ENCODE results near the gene THAP10. TPM values are rescaled to one million over a fixed set of nuclear protein-coding genes. Genes with fewer than 3 reads are reported as not detected.
"Not testable (repeated sequence)": the region's sequence is repeated elsewhere in the genome, so short reads cannot be mapped to it uniquely, and the experiment has no call there.

The THAP10 gene
- total RNA-seq, 1 donor from 2014 or later = not detected

- Mint-ChIP-seq H3K4me1 (no peaks in the 10 kb centered on the region), H3K4me3 (no peak overlapping the region), H3K9me3 (peaks cover 12% of the 10 kb centered on the region), H3K36me3 (ENCODE audit: low read depth) (no peaks in the 10 kb centered on the region), H3K27ac (no peak overlapping the region), H3K27me3 (peaks cover 3% of the 10 kb centered on the region)
- no peak for DNase-seq
- intact Hi-C loops (cut with micrococcal nuclease) = no loop called here
Measured at GRCh38 chr15:70907784-70908471, 15.7 kb upstream of the THAP10 start.

GRCh38 chr15:70906842-70907241 lies 14.6 kb upstream of the THAP10 start:
- Mint-ChIP-seq H3K27me3 (peaks cover 5% of the 10 kb centered on the region), H3K4me3 (no peak overlapping the region), H3K9me3 (peaks cover 12% of the 10 kb centered on the region), H3K36me3 (ENCODE audit: low read depth) (no peaks in the 10 kb centered on the region), H3K4me1 (no peaks in the 10 kb centered on the region), H3K27ac (no peak overlapping the region)
- intact Hi-C loops (cut with micrococcal nuclease) = no loop called here
- DNase-seq = no peak

- H3K4me1 Mint-ChIP-seq = no peaks in the 10 kb centered on the region
- no peak overlapping the region for H3K4me3 Mint-ChIP-seq
- H3K27me3 Mint-ChIP-seq = peaks cover 20% of the 10 kb centered on the region
- H3K9me3 Mint-ChIP-seq = peaks cover 3% of the 10 kb centered on the region
- H3K36me3 Mint-ChIP-seq (ENCODE audit: low read depth) = no peaks in the 10 kb centered on the region
- H3K27ac Mint-ChIP-seq = no peak overlapping the region
- intact Hi-C loops (cut with micrococcal nuclease) = no loop called here
- DNase-seq = no peak
Measured at GRCh38 chr15:70902107-70902506, 9.9 kb upstream of the THAP10 start.

- intact Hi-C loops (cut with micrococcal nuclease) = no loop called here
- H3K4me1 Mint-ChIP-seq = peaks cover 11% of the 10 kb centered on the region
- peaks cover 64% of the 10 kb centered on the region for H3K27me3 Mint-ChIP-seq
- H3K27ac Mint-ChIP-seq = peak overlapping the region; percentile 55
- DNase-seq = no peak
- no peaks in the 10 kb centered on the region for H3K36me3 Mint-ChIP-seq (ENCODE audit: low read depth)
- peak overlapping the region; percentile 85 for H3K4me3 Mint-ChIP-seq
- H3K9me3 Mint-ChIP-seq = peaks cover 6% of the 10 kb centered on the region
Measured at GRCh38 chr15:70892912-70893560, 803 bp upstream of the THAP10 start.

GRCh38 chr15:70882361-70882760 lies 9.9 kb downstream of the THAP10 start:
- no peak for DNase-seq
- Mint-ChIP-seq H3K4me1 (peaks cover 2% of the 10 kb centered on the region), H3K27ac (no peak overlapping the region), H3K9me3 (no peaks in the 10 kb centered on the region), H3K4me3 (no peak overlapping the region), H3K36me3 (ENCODE audit: low read depth) (no peaks in the 10 kb centered on the region), H3K27me3 (peaks cover 26% of the 10 kb centered on the region)
- intact Hi-C loops (cut with micrococcal nuclease) = no loop called here

GRCh38 chr15:70880781-70881180 lies 11.5 kb downstream of the THAP10 start:
- Mint-ChIP-seq H3K27ac (no peak overlapping the region), H3K9me3 (no peaks in the 10 kb centered on the region), H3K36me3 (ENCODE audit: low read depth) (no peaks in the 10 kb centered on the region), H3K27me3 (peaks cover 34% of the 10 kb centered on the region), H3K4me1 (peaks cover 2% of the 10 kb centered on the region), H3K4me3 (no peak overlapping the region)
- intact Hi-C loops (cut with micrococcal nuclease) = no loop called here
- no peak for DNase-seq

- Mint-ChIP-seq H3K9me3 (no peaks in the 10 kb centered on the region), H3K27me3 (peaks cover 38% of the 10 kb centered on the region), H3K4me3 (no peak overlapping the region), H3K36me3 (ENCODE audit: low read depth) (no peaks in the 10 kb centered on the region), H3K4me1 (peaks cover 2% of the 10 kb centered on the region), H3K27ac (no peak overlapping the region)
- DNase-seq = no peak
- intact Hi-C loops (cut with micrococcal nuclease) = no loop called here
Measured at GRCh38 chr15:70879401-70879800, 12.8 kb downstream of the THAP10 start.

GRCh38 chr15:70876683-70877082 lies 15.6 kb downstream of the THAP10 start:
- intact Hi-C loops (cut with micrococcal nuclease) = no loop called here
- Mint-ChIP-seq H3K27me3 (peaks cover 40% of the 10 kb centered on the region), H3K4me3 (no peak overlapping the region), H3K27ac (no peak overlapping the region), H3K4me1 (no peaks in the 10 kb centered on the region), H3K9me3 (peaks cover 3% of the 10 kb centered on the region), H3K36me3 (ENCODE audit: low read depth) (no peaks in the 10 kb centered on the region)
- DNase-seq = no peak

GRCh38 chr15:70876011-70876410 lies 16.2 kb downstream of the THAP10 start:
- H3K36me3 Mint-ChIP-seq (ENCODE audit: low read depth) = no peaks in the 10 kb centered on the region
- intact Hi-C loops (cut with micrococcal nuclease) = no loop called here
- peaks cover 3% of the 10 kb centered on the region for H3K9me3 Mint-ChIP-seq
- no peaks in the 10 kb centered on the region for H3K4me1 Mint-ChIP-seq
- H3K27me3 Mint-ChIP-seq = peaks cover 40% of the 10 kb centered on the region
- DNase-seq = peak; percentile 26
- no peak overlapping the region for H3K4me3 Mint-ChIP-seq
- H3K27ac Mint-ChIP-seq = no peak overlapping the region

- intact Hi-C loops (cut with micrococcal nuclease) = no loop called here
- Mint-ChIP-seq H3K4me1 (no peaks in the 10 kb centered on the region), H3K27me3 (peaks cover 40% of the 10 kb centered on the region), H3K27ac (no peak overlapping the region), H3K9me3 (peaks cover 3% of the 10 kb centered on the region), H3K36me3 (ENCODE audit: low read depth) (no peaks in the 10 kb centered on the region), H3K4me3 (no peak overlapping the region)
- DNase-seq = no peak
Measured at GRCh38 chr15:70875001-70875782, 17.0 kb downstream of the THAP10 start.

GRCh38 chr15:70873232-70874054 lies 18.8 kb downstream of the THAP10 start:
- H3K4me3 Mint-ChIP-seq = no peak overlapping the region
- intact Hi-C loops (cut with micrococcal nuclease) = no loop called here
- H3K4me1 Mint-ChIP-seq = no peaks in the 10 kb centered on the region
- no peak overlapping the region for H3K27ac Mint-ChIP-seq
- no peak for DNase-seq
- no peaks in the 10 kb centered on the region for H3K36me3 Mint-ChIP-seq (ENCODE audit: low read depth)
- peaks cover 3% of the 10 kb centered on the region for H3K9me3 Mint-ChIP-seq
- peaks cover 24% of the 10 kb centered on the region for H3K27me3 Mint-ChIP-seq

- H3K36me3 Mint-ChIP-seq (ENCODE audit: low read depth); H3K4me3 Mint-ChIP-seq; H3K4me1 Mint-ChIP-seq; H3K9me3 Mint-ChIP-seq; DNase-seq; H3K27ac Mint-ChIP-seq; intact Hi-C loops (cut with micrococcal nuclease): not testable (repeated sequence)
- peaks cover 20% of the 10 kb centered on the region for H3K27me3 Mint-ChIP-seq
Measured at GRCh38 chr15:70871490-70871889, 20.7 kb downstream of the THAP10 start.

GRCh38 chr15:70870051-70870450 lies 22.2 kb downstream of the THAP10 start:
- Mint-ChIP-seq H3K9me3 (peaks cover 3% of the 10 kb centered on the region), H3K27me3 (peaks cover 13% of the 10 kb centered on the region), H3K27ac (no peak overlapping the region), H3K36me3 (ENCODE audit: low read depth) (no peaks in the 10 kb centered on the region), H3K4me3 (no peak overlapping the region), H3K4me1 (no peaks in the 10 kb centered on the region)
- no peak for DNase-seq
- intact Hi-C loops (cut with micrococcal nuclease) = no loop called here
